Uterus (tissue), 2 donors: ENCODE results near the gene PTPRN2.

Source experiments
- POLR2A ChIP-seq, 2 donors: fragments of 450-650 bp; IDR thresholded peaks; one replicate each; pipeline ENCODE4 v1.6.1; 2016; ENCODE audit warnings: antibody characterized with exemption in 2 of 2, mild to moderate bottlenecking in 1 of 2, moderate library complexity in 1 of 2
- TF ChIP-seq, protein P1 (sequence below), 4 experiments: fragments of 200-600 bp in 2 of 4; fragments of 450-650 bp in 2 of 4; sonication (generic) in 2 of 4; IDR thresholded peaks; one replicate each; pipeline ENCODE4 v1.5.1; 2016 to 2019; ENCODE audit warnings: antibody characterized with exemption in 4 of 4, mild to moderate bottlenecking in 2 of 4, moderate library complexity in 1 of 4

DNA sequence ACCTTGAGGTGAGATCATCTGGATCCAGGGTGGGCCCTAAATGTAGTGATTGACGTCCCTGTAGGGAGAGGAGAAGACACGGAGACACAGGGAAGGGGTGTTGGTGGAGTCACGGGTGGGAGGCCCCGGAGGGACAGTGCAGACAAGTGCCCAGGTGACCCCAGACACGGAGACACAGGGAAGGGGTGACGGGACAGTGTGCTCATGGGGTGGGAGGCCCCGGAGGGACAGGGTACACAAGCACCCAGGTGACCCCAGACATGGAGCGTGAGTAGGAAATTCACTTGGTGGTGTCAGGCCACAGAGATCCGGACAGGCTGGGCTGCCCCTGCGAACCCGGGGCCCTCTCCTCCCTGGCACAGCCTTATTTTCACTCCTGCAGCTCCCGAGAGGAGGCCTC, 176.9 kb downstream of the PTPRN2 start:
- TF ChIP-seq, protein P1, sequence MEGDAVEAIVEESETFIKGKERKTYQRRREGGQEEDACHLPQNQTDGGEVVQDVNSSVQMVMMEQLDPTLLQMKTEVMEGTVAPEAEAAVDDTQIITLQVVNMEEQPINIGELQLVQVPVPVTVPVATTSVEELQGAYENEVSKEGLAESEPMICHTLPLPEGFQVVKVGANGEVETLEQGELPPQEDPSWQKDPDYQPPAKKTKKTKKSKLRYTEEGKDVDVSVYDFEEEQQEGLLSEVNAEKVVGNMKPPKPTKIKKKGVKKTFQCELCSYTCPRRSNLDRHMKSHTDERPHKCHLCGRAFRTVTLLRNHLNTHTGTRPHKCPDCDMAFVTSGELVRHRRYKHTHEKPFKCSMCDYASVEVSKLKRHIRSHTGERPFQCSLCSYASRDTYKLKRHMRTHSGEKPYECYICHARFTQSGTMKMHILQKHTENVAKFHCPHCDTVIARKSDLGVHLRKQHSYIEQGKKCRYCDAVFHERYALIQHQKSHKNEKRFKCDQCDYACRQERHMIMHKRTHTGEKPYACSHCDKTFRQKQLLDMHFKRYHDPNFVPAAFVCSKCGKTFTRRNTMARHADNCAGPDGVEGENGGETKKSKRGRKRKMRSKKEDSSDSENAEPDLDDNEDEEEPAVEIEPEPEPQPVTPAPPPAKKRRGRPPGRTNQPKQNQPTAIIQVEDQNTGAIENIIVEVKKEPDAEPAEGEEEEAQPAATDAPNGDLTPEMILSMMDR (IDR thresholded peaks at IDR 0.05) = no peak
- no peak for TF ChIP-seq POLR2A (IDR thresholded peaks at IDR 0.05)
